HFF-Myc (cell line): ENCODE measurements around the gene MKI67.
A peak's percentile ranks its signal among the peaks of the same experiment; 100 is the strongest.

Experiments
- DNase-seq: peaks from one replicate; pipeline ENCODE4 v3.0.0-alpha.2; 2011; ENCODE audit warnings: low read depth; ENCODE audit errors: extremely low read depth
- H3K4me3 ChIP-seq: replicated peaks from 2 replicates; pipeline ENCODE4 v1.5.1; 2011; ENCODE audit warnings: low read depth, mild to moderate bottlenecking, control low read depth, low read length
- TF ChIP-seq, protein P1 (sequence below): IDR thresholded peaks from 2 replicates; pipeline ENCODE4 v1.5.1; 2012; ENCODE audit warnings: mild to moderate bottlenecking, low read depth, low read length, control low read depth; ENCODE audit errors: missing control alignments

Gene MKI67, protein sequence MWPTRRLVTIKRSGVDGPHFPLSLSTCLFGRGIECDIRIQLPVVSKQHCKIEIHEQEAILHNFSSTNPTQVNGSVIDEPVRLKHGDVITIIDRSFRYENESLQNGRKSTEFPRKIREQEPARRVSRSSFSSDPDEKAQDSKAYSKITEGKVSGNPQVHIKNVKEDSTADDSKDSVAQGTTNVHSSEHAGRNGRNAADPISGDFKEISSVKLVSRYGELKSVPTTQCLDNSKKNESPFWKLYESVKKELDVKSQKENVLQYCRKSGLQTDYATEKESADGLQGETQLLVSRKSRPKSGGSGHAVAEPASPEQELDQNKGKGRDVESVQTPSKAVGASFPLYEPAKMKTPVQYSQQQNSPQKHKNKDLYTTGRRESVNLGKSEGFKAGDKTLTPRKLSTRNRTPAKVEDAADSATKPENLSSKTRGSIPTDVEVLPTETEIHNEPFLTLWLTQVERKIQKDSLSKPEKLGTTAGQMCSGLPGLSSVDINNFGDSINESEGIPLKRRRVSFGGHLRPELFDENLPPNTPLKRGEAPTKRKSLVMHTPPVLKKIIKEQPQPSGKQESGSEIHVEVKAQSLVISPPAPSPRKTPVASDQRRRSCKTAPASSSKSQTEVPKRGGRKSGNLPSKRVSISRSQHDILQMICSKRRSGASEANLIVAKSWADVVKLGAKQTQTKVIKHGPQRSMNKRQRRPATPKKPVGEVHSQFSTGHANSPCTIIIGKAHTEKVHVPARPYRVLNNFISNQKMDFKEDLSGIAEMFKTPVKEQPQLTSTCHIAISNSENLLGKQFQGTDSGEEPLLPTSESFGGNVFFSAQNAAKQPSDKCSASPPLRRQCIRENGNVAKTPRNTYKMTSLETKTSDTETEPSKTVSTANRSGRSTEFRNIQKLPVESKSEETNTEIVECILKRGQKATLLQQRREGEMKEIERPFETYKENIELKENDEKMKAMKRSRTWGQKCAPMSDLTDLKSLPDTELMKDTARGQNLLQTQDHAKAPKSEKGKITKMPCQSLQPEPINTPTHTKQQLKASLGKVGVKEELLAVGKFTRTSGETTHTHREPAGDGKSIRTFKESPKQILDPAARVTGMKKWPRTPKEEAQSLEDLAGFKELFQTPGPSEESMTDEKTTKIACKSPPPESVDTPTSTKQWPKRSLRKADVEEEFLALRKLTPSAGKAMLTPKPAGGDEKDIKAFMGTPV (N-terminal part only)

DNA sequence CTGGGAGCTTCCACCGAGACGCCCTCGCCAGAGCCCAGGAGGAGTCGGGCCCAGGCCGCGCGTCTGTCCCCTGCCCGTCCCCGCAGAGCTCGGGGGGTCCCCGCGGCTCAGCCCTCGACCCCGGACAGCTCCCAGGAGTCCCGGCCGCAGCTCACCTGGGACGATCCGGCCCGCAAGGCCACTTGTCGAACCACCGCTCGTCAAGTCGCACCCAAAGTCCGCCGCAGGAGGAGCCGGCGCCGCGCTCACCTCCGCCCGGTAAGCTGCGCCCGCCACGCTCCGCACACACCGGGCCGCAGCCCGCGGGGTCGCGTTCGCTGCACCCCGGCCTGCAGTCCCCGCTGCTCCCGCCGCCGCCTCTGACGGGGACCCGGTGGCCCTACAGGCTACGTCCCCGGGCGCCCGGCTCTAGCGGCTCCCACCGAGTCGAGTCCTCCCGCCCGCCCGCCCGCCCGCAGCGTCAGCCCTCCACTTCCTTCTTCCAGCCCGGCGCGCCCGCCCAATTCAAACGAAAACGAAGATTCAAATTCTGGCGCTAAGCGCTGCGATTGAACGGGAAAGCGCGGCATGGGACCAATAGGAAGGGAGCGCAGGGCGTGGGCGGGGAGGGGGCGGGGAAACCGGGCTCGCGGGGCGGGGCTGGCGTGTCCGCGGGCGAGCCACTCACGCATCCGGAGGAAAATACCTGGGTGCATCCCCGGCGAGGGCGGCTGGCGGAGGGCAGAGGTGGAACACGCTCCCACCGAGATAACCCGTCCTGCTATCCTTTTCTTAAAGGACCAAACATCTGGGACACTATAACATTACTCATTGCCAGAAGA is at the start of gene MKI67:
Gene MKI67 (minus strand): TSS at position 480 of the 821 bp plus-strand sequence. CDS start 756 bp downstream, outside the sequence.
- TF ChIP-seq, protein P1, sequence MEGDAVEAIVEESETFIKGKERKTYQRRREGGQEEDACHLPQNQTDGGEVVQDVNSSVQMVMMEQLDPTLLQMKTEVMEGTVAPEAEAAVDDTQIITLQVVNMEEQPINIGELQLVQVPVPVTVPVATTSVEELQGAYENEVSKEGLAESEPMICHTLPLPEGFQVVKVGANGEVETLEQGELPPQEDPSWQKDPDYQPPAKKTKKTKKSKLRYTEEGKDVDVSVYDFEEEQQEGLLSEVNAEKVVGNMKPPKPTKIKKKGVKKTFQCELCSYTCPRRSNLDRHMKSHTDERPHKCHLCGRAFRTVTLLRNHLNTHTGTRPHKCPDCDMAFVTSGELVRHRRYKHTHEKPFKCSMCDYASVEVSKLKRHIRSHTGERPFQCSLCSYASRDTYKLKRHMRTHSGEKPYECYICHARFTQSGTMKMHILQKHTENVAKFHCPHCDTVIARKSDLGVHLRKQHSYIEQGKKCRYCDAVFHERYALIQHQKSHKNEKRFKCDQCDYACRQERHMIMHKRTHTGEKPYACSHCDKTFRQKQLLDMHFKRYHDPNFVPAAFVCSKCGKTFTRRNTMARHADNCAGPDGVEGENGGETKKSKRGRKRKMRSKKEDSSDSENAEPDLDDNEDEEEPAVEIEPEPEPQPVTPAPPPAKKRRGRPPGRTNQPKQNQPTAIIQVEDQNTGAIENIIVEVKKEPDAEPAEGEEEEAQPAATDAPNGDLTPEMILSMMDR, result no peak
- peak; percentile 65 for DNase-seq
- peak within 1 kb of the TSS; percentile 87 for H3K4me3 ChIP-seq

DNA sequence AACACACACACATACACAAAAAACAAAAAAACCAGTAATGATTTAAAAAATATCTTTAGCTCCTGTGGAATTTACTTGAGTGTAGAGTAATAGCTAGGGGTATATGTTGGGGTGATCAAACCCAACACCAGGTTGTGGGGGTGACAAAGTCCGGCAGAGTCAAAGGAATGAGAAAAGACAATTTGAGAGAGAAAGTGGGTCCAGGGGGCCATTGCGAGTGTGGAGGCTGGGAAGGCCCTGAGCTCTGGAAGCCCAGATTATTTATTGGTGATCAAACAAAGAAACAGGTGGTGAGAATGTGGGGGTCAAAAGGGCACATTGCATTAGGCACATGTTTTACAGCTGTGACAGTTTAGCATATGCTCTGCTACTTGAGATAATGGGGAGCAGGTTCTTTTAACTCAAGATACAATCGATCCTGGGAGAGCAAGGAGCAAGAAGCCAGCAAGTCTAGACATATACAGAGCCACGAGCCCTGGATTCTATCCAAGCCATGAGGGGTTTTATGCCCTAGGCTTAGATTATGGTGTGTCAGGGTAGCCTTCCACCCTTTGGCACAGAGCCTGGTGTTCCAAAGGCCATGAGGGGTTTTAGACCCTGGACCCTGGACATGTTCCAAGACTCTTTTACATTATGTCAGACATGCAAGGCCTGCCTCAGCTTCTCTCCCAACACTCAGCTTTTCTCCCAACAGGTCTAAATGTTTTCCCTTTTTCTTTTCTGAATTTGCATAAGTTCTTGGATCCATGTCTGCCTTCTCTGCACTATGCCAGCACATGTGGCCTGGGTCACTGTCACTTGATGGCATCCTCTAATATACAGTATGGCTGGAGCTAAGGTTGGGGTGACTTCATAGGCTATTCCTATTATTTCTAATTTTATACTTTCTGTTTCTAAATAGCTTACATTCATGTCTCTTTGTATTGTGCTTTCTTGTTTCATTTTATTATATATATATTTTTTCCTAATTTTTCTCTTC is 48.6 kb upstream of the MKI67 start:
- H3K4me3 ChIP-seq, result no peak overlapping the region
- TF ChIP-seq, protein P1, result no peak
- peak; percentile 24 for DNase-seq

DNA sequence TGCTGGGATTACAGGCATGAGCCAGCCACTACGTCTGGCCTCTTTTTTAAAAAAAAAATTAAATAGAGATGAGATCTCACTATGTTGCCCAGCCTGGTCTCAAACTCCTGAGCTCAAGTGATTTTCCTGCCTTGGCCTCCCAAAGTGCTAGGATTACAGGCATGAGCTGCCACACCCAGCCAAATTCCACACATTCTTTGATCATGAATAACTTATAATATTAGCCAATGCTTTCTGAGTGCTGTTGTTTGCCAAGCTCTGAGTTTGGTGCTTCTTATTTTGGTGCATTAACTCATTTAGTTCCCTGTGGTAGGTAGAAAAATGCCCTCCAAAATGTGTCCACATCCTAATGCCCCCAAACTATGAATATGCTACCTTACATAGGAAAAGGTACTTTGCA is 47.2 kb upstream of the MKI67 start:
- TF ChIP-seq, protein P1, result no peak
- DNase-seq, result no peak
- H3K4me3 ChIP-seq, result no peak overlapping the region

DNA sequence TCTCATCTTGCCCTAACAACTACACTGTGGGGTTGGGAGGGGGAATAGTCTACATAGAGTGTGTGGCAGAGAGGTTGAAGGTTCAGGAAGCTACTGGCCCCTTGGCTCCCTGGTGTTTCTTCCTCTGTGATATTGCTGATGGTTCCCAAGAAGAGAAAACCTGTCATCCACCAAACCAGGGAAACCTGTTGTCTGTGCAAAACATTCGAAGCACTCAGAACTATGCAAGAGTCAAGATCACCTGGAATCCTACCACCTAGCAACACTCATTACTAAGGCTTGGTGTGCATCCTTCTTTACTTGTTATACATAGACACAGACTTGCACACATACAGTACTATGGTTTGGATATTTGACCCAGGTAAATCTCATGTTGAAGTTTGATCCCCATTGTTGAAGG is 46.5 kb upstream of the MKI67 start:
- H3K4me3 ChIP-seq, result no peak overlapping the region
- TF ChIP-seq, protein P1, result no peak

DNA sequence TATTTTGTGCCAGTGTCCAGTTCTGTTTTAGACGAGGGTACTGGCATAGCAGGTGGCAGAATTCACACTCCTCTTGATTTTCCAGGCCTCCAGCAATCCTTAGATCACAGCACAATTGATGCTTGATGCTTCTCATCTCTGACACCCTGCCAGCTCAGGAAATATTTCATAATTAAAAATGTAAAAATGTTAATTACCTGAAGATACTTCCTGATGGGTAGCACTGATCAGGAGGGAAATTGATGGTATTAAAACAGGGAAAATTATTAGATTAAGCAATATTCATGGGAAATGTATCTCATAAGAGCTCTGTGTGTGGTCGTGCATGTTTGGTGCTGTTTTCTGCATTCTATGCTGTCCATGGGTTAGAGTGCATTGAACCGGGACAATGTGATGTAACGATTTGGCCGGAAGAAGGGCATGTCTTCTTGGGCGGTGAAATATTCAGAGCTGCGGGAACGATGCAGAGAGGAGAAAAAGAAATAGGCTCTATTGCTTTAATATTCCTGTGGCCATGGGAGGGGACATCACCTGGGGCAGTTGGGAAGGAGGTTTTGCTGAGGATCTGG is 43.7 kb upstream of the MKI67 start:
- no peak overlapping the region for H3K4me3 ChIP-seq
- DNase-seq, result no peak
- TF ChIP-seq, protein P1, result no peak

More for the DNA sequence above, 46.5 kb upstream of the MKI67 start:
- no peak for DNase-seq
